Activated CD4-positive, alpha-beta T cell treated with anti-CD3 and anti-CD28 coated beads, Interleukin-2, amount 50 U/mL, for 24 hours (primary cell): ENCODE results near the gene CTNND2.

Source experiments
- DNase-seq, 2 donors: peaks; one replicate each; pipeline ENCODE4 v3.0.0-alpha.2; 2020; ENCODE audit warnings: low read depth in 1 of 2, low spot score in 1 of 2

CTNND2 gene

GRCh38 chr5:11780641-11781345 is 123.5 kb downstream of the CTNND2 start:
- no peak for DNase-seq

DNA sequence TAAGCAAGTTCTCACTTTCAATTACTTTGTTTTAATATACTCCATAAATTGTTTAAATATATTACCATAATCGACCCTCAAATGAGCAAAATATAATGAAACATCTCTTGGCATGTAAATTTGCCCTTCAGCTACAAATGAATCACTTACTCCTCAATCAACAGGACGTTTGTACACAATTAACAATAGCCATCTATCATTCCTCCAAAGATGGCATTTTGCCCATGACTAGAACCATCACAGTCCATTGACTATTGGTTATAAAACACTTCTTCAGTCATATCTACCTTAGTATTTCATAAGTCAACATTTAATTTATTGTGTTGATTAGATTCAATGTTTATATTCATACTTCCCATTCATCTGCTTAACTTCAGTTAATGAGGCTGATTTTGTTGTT is 127.2 kb downstream of the CTNND2 start:
- no peak for DNase-seq

DNA sequence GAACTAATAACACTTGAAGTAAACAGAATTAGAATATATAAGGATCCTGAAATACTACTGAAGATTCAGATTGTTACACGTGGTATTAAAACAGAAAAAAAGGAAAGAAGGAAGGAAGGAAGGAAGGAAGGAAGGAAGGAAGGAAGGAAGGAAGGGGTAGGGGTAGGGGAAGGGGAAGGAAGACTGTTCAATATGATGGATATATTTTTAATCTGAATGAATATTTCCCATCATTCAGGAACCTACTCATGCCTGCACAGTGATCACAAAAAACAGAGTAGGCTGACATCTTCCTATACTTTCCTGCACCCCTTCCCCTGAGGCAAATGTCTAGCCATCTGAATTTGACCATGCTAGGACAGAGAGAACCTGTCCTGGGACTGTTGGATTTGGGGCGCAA is 133.9 kb downstream of the CTNND2 start:
- no peak for DNase-seq

DNA sequence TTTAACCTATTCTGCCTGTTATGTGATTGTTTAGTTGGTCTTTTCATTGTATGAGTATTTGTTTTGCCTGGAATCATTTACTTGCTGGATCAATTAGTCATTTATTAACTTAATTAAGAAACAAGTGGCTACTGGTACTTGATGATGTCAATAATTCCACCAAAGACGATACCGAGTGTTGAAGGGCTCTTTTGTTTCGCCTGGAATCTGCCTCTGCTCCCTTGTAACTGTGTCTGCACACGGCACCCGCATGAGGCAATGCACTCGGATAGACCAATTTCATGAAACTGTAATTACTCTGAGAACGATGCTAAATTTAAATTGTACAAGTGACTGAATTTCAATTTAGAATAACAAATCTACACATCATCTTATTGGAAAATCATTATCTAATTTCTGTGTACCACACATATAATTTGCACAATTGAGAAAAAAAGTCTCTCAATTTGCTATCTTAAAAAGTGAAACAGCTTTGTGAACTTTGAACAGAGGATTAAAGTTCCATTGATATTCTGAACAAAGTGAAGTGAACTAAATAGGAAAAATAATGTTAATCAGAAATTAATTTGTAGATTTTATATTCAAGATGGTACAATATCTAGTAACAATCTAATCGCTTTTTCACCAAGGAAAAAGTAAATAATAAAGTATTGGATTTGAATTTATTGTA is 143.2 kb downstream of the CTNND2 start:
- DNase-seq, result no peak

DNA sequence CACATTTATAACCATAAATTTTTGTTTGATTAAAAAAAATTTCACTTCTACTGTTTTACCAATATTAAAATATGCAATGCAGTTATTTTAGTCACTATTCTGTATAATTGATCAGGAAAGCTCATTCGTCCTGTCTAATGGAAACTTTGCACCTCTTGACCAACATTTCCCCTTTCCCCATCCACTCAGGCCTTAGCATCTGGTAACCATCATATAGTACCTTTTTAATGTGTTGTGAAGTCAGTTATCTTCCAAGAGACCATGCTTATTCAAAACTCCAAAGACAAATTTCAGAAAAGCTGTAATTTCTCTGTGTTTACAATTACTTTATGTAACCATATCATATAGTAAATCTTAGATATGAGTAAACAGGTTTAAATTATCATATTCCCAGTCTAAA is 145.9 kb downstream of the CTNND2 start:
- DNase-seq, result no peak

- no peak for DNase-seq
Observed at GRCh38 chr5:11757661-11758060, 146.6 kb downstream of the CTNND2 start.

GRCh38 chr5:11737010-11737409 is 167.2 kb downstream of the CTNND2 start:
- no peak for DNase-seq

- no peak for DNase-seq
Observed at GRCh38 chr5:11734369-11734768, 169.9 kb downstream of the CTNND2 start.

GRCh38 chr5:11733840-11734192 is 170.4 kb downstream of the CTNND2 start:
- no peak for DNase-seq

GRCh38 chr5:11733185-11733839 is 170.9 kb downstream of the CTNND2 start:
- no peak for DNase-seq

GRCh38 chr5:11724940-11725339 is 179.3 kb downstream of the CTNND2 start:
- no peak for DNase-seq

GRCh38 chr5:11719888-11720481 is 184.3 kb downstream of the CTNND2 start:
- no peak for DNase-seq

DNA sequence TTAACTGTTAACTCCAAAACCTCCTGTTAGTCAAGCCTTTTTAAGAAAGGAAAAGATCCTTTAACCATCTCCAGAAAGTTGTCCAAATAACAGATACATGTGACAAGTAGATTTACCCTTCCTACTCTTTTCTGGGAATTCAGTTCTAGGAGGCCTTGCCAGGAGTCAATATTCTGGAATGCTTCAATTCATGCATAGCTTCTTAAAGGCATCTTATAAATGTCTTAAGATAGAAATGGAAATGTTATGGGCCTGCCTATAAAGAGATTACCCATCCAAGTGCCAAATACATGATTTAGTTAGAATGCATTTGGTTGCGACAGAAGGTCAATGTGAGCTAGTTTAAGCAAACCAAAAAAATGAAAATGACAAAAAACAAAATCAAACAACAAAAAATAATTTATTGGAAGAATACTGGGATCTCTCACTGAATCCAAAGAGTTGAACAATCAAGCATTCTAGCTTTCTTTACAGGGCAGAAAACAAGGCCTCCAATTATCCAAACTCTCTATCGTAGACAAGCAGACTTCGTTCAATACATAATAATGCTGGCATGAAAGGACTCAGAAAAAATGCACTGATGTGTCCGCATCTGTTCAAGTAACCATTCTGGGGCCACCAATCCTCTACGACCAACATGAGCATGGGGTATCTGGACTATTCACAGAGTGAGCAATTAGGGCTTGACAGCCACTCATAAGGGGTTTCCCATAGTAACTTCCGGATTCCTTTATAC is 188.6 kb downstream of the CTNND2 start:
- DNase-seq, result no peak

GRCh38 chr5:11711932-11712331 is 192.3 kb downstream of the CTNND2 start:
- DNase-seq, result no peak

DNA sequence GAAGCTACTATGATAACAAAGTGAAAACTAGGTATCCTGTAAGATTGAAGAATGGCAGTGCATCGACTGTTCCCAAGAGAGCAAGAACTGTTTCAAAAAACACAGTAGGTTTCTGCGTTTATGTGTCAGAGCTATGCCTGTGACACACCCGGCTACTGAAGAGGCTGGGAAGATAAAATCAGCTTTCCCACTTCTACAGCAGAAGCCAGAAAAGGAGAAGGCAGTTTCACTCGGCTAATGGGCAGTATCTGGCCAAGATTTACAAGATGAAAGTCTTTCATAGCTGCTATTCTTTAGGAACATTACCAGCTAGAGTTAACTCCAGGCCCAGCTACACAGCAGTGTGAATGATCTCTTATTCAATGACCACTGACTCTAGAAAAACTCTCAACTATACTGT is 195.2 kb downstream of the CTNND2 start:
- DNase-seq, result no peak

DNA sequence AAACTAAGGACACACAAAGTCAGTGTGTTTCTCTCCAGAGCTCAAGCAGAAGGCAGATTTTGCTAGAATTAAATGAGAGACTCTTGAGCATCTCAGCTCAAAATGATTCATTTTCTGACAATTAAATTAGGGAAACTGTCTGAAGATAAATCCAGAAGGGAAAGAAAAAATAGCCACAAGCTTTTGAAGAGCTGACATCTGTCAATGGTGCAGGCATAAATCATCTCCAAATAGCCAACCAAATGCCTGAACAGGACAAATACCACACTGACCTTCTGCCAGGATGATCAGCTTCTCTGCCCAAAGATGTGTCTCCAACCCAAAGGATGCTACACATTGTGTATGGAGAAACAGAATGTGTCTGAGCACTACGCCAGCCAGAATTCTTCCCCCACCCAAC is 199.3 kb downstream of the CTNND2 start:
- no peak for DNase-seq

- no peak for DNase-seq
Observed at GRCh38 chr5:11700391-11700790, 203.9 kb downstream of the CTNND2 start.

- no peak for DNase-seq
Observed at GRCh38 chr5:11692636-11693035, 211.6 kb downstream of the CTNND2 start.

DNA sequence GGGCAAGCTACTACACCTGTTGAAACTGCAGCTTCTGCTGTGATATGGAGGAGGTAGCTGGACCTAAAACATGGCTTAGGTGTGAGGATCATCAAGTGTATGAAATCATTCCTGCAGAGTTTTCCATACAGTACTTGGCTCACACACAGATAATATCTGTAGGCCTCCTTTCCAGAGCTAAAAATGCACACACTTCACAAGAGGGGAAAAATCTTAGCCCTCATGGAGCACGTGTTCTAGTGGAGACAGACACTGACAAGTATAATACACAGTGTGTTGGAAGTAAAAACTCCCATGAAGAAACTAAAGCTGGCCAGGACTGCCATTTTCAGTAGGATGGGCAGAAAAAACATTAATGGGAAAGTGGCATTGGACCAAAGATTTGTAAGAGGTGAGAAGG is 216.7 kb downstream of the CTNND2 start:
- no peak for DNase-seq

- no peak for DNase-seq
Observed at GRCh38 chr5:11684607-11685006, 219.6 kb downstream of the CTNND2 start.

- no peak for DNase-seq
Observed at GRCh38 chr5:11683666-11684065, 220.6 kb downstream of the CTNND2 start.
